Hepatocyte (in vitro differentiated cells): ENCODE results near the gene RNF227.

Source experiments
- EZH2 ChIP-seq: fragments of 200-600 bp; sonication (generic); IDR thresholded peaks from 2 replicates; pipeline ENCODE4 v1.6.1; 2016; ENCODE audit warnings: antibody characterized with exemption, mild to moderate bottlenecking, borderline replicate concordance
- EZH2phosphoT487 ChIP-seq: fragments of 200-600 bp; sonication (generic); IDR thresholded peaks from one replicate; pipeline ENCODE4 v1.6.1; 2018; ENCODE audit warnings: antibody characterized with exemption, mild to moderate bottlenecking, low read depth, moderate library complexity; ENCODE audit not compliant: unreplicated experiment, severe bottlenecking
- TF ChIP-seq, protein P1 (sequence below): fragments of 200-600 bp; sonication (generic); IDR thresholded peaks from 2 replicates; pipeline ENCODE4 v1.5.1; 2016; ENCODE audit warnings: antibody characterized with exemption, mild to moderate bottlenecking; ENCODE audit not compliant: poor library complexity

DNA sequence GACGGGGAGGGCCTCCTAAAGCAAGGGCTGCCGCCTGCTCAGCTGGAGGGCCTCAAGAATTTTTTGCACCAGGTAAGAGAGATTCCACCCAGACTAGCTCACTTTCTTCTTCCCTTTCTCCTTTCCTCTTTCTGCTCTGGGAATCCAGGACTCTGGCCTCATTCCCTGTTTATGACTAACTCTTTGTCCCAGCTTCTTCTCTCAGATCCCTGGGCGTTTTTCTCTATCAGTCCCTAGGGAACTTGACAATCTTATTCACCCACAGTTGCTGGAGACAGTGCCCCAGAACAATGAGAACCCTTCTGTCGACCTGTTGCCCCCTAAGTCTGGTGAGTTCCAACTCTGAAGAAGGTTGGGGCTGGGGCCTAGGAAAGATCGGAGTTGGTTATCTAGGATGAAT, 31.6 kb upstream of the RNF227 start:
- TF ChIP-seq, protein P1, sequence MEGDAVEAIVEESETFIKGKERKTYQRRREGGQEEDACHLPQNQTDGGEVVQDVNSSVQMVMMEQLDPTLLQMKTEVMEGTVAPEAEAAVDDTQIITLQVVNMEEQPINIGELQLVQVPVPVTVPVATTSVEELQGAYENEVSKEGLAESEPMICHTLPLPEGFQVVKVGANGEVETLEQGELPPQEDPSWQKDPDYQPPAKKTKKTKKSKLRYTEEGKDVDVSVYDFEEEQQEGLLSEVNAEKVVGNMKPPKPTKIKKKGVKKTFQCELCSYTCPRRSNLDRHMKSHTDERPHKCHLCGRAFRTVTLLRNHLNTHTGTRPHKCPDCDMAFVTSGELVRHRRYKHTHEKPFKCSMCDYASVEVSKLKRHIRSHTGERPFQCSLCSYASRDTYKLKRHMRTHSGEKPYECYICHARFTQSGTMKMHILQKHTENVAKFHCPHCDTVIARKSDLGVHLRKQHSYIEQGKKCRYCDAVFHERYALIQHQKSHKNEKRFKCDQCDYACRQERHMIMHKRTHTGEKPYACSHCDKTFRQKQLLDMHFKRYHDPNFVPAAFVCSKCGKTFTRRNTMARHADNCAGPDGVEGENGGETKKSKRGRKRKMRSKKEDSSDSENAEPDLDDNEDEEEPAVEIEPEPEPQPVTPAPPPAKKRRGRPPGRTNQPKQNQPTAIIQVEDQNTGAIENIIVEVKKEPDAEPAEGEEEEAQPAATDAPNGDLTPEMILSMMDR = no peak
- TF ChIP-seq EZH2 (no peak), EZH2phosphoT487 (no peak)
